Upper lobe of right lung (tissue), 1 donor: Measurements from ENCODE around the gene GPLD1. TPM values are rescaled to one million over a fixed set of nuclear protein-coding genes. Genes with fewer than 3 reads are reported as not detected.
A peak's percentile ranks its signal among the peaks of the same experiment; 100 is the strongest.
"Not testable (repeated sequence)": the region's sequence is repeated elsewhere in the genome, so short reads cannot be mapped to it uniquely, and the experiment has no call there.

ENCODE experiments used
- ATAC-seq: fragments of 200-7000 bp; cut with Tn5 transposase; one replicate; pipeline ENCODE4 v1.9.1; 2020; ENCODE audit warnings: mild to moderate bottlenecking, moderate library complexity
- DNase-seq: peaks from one replicate; pipeline ENCODE4 v3.0.0-alpha.2; 2020
- H3K27ac ChIP-seq: fragments of 200-600 bp; one replicate; pipeline ENCODE4 v1.8.0; 2022
- H3K27me3 ChIP-seq: fragments of 200-600 bp; one replicate; pipeline ENCODE4 v1.8.0; 2022; ENCODE audit warnings: mild to moderate bottlenecking
- H3K36me3 ChIP-seq: fragments of 200-600 bp; one replicate; pipeline ENCODE4 v1.8.0; 2022
- H3K4me1 ChIP-seq: fragments of 200-600 bp; one replicate; pipeline ENCODE4 v1.8.0; 2022
- H3K4me3 ChIP-seq: fragments of 200-600 bp; one replicate; pipeline ENCODE4 v1.8.0; 2022; ENCODE audit warnings: mild to moderate bottlenecking
- H3K9me3 ChIP-seq: fragments of 200-600 bp; one replicate; pipeline ENCODE4 v1.8.0; 2022
- intact Hi-C: fragments of 100-400 bp; cut with DNase I; formaldehyde crosslinking; loops from one replicate; pipeline ENCODE4 v1.11.0; 2022
- total RNA-seq: library from RNA; stranded (reverse); fragmentation: NEBNext Ultra II Directional; extraction: Animal tissue kit (Norgen Biotek cat#: 25700); gene quantifications from one replicate; pipeline ENCODE4 v1.2.1, GENCODE V29; 2021
- TF ChIP-seq, protein P1 (sequence below): fragments of 200-600 bp; IDR thresholded peaks from one replicate; pipeline ENCODE4 v1.8.0; 2022; ENCODE audit warnings: antibody characterized with exemption
- donor health status: DM: no; HTN: yes; CAD: no; lungs with severe emphysema.

The GPLD1 gene
- total RNA-seq, 1 donor from 2014 or later: 3.1 TPM

DNA sequence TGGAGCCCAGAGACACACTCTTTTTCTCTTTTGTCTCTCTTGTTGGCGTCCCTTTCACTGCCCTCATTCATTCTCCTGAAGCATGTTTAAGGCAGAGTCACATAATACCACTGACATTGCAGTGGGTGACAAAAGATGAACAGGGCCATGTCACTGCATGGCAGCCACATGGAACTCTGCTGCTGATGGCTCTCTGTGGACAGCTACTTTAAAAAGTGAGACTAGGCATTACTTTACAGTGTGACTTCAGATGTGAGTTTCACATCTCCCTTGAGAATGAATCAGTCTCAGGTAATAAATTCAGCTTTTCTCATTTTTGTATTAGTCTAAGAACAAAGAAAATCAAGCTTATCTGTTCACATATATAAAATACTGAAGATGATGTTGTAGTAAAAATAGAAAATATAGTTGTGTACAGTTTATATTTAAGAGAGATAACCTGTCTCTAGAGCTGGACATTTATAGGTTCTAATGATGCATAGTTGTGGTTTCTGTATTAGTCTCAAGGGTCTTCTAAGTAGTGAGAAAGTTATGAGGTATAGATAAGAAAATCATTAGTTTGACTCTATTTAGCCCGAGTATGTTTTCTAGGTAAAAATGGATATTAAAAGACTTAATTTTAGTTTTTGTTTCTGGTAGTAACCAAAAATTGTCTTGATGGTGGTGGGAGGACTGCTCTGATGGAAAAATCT lies 80.5 kb downstream of the GPLD1 start:
- peaks cover 81% of the 10 kb centered on the region for H3K36me3 ChIP-seq
- TF ChIP-seq, protein P1, sequence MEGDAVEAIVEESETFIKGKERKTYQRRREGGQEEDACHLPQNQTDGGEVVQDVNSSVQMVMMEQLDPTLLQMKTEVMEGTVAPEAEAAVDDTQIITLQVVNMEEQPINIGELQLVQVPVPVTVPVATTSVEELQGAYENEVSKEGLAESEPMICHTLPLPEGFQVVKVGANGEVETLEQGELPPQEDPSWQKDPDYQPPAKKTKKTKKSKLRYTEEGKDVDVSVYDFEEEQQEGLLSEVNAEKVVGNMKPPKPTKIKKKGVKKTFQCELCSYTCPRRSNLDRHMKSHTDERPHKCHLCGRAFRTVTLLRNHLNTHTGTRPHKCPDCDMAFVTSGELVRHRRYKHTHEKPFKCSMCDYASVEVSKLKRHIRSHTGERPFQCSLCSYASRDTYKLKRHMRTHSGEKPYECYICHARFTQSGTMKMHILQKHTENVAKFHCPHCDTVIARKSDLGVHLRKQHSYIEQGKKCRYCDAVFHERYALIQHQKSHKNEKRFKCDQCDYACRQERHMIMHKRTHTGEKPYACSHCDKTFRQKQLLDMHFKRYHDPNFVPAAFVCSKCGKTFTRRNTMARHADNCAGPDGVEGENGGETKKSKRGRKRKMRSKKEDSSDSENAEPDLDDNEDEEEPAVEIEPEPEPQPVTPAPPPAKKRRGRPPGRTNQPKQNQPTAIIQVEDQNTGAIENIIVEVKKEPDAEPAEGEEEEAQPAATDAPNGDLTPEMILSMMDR: no peak
- no peak for ATAC-seq

DNA sequence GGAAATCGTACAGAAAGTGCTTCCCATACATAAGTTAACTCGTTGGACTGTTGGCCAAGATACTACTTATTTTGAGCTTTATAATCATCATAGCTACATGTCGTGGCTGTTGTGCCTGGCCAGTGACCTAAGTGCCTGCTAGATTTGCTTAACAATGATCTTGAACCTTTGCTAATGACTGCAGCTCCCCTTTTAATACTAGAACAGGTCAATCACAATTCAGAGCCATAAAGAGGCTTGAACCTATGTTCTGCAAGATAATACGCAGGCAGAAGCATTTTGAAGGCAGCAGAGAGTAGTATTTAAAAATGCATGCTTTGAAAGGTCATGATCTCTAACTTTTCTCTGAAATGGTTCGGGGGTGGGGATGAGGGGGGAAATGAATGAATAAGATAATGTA lies 84.1 kb downstream of the GPLD1 start:
- TF ChIP-seq, protein P1: no peak
- Histone ChIP-seq H3K27me3 (no peaks in the 10 kb centered on the region), H3K27ac (no peak overlapping the region), H3K4me3 (no peak overlapping the region), H3K4me1 (peaks cover 8% of the 10 kb centered on the region), H3K36me3 (peaks cover 45% of the 10 kb centered on the region), H3K9me3 (no peaks in the 10 kb centered on the region)
- ATAC-seq: no peak
- intact Hi-C loops: no loop called here
- DNase-seq: no peak

More for the DNA sequence above, 80.5 kb downstream of the GPLD1 start:
- Histone ChIP-seq H3K27me3 (no peaks in the 10 kb centered on the region), H3K4me3 (no peak overlapping the region), H3K4me1 (peaks cover 4% of the 10 kb centered on the region), H3K27ac (no peak overlapping the region), H3K9me3 (no peaks in the 10 kb centered on the region)
- intact Hi-C loops: no loop called here
- no peak for DNase-seq

DNA sequence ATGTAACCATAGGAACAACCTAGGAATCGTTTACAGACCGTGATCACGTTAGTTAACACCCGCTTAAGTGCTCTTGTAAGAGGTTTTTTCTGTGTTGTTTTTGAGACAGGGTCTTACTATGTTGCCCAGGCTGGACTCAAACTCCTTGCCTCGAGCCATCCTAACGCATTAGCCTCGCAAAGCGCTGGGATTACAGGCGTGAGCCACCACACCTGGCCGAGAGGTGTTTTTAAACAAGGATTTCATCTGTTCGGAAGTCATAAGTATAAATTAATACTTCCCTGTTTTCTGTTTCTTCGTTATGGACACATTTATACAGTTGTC lies 85.9 kb downstream of the GPLD1 start:
- Histone ChIP-seq H3K27me3 (no peaks in the 10 kb centered on the region), H3K4me1 (peaks cover 8% of the 10 kb centered on the region), H3K9me3 (no peaks in the 10 kb centered on the region), H3K36me3 (peaks cover 27% of the 10 kb centered on the region), H3K4me3 (peak overlapping the region; percentile 88), H3K27ac (peak overlapping the region; percentile 83)
- ATAC-seq (no peak), DNase-seq (no peak)
- TF ChIP-seq, protein P1: peak; percentile 6
- intact Hi-C loops: no loop called here

DNA sequence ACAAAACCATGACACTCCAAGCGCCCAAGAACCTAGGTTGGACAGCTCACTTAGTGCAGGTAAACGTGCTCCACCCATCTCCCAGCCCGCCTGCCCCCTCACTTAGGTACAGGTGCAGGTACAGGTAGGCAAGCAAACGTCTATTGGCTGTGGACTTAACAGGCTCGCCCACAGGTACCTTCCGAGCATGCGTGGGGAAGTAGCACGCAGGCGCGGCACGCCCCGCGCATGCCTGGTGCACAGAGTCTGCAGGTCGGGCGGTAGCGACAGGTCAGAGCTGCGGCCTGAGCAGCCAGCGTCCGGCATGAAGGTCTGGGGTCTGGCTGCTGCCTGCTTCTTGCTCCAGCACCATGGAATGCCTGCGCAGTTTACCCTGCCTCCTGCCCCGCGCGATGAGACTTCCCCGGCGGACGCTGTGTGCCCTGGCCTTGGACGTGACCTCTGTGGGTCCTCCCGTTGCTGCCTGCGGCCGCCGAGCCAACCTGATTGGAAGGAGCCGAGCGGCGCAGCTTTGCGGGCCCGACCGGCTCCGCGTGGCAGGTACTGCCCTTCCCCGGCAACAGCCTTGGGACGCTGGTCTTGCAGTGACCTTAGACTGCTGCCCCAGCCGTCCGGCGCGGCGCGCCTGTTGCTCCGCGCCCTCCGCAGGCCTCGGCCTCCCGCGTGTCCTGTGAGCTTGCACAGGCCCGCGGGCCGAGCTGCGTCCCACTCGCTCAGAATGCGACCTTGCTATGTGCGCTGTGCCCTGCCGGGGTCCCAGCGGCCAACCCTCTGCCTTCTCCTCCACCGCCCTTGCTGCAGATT lies 86.5 kb downstream of the GPLD1 start, which contains the start of gene MRS2:
Gene MRS2, plus strand, starts transcription at position 240 of the 804 bp plus-strand sequence. Its CDS starts 111 bp downstream, at position 351.
- Histone ChIP-seq H3K9me3 (no peaks in the 10 kb centered on the region), H3K36me3 (peaks cover 21% of the 10 kb centered on the region), H3K27me3 (no peaks in the 10 kb centered on the region), H3K4me1 (peaks cover 8% of the 10 kb centered on the region), H3K4me3 (peak within 1 kb of the TSS; percentile 88), H3K27ac (peak within 1 kb of the TSS; percentile 83)
- intact Hi-C loops: no loop called here
- peak; percentile 95 for DNase-seq
- ATAC-seq: peak; percentile 100
- TF ChIP-seq, protein P1: no peak

DNA sequence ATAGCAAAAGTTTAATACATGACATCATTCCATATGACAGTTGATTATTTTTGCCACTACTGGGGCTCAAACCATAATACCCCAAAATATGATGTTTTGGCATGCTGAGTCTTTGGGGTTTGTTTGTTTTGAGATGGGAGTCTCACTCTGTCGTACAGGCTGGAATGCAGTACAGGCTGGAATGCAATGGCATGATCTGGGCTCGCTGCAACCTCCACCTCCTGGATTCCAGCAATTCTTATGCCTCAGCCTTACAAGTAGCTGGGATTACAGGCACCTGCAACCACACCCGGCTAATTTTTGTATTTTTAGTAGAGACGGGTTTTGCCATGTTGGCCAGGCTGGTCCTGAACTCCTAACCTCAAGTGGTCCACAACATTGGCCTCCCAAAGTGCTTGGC lies 87.9 kb downstream of the GPLD1 start:
- Histone ChIP-seq H3K9me3 (no peaks in the 10 kb centered on the region), H3K4me3 (no peak overlapping the region), H3K27ac (no peak overlapping the region), H3K4me1 (peaks cover 8% of the 10 kb centered on the region), H3K27me3 (peaks cover 3% of the 10 kb centered on the region), H3K36me3 (peaks cover 7% of the 10 kb centered on the region)
- ATAC-seq (no peak), DNase-seq (no peak)
- TF ChIP-seq, protein P1: no peak
- intact Hi-C loops: no loop called here

DNA sequence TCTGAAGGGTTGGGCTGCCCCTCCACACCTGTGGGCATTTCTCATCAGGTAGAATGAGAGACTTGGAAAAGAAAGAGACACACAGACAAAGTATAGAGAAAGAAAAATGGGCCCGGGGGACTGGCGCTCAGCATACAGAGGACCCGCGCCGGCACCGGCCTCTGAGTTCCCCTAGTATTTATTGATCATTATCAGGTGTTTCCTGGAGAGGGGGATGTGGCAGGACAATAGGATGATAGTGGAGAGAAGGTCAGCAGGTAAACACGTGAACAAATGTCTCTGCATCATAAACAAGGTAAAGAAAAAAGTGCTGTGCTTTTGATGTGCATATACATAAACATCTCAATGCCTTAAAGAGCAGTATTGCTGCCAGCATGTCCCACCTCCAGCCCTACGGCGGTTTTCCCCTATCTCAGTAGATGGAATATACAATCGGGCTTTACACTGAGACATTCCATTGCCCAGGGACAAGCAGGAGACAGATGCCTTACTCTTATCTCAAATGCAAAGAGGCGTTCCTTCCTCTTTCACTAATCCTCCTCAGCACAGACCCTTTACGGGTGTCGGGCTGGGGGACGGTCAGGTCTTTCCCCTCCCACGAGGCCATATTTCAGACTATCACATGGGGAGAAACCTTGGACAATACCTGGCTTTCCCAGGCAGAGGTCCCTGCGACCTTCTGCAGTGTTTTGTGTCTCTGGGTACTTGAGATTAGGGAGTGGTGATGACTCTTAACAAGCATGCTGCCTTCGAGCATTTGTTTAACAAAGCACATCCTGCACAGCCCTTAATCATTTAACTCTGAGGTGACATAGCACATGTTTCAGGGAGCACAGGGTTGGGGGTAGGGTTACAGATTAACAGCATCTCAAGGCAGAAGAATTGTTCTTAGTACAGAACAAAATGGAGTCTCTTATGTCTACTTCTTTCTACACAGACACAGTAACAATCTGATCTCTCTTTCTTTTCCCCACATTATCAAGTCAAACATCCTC lies 89.0 kb downstream of the GPLD1 start:
- intact Hi-C loops, H3K4me1 ChIP-seq, H3K4me3 ChIP-seq, H3K9me3 ChIP-seq, DNase-seq, H3K27me3 ChIP-seq, H3K27ac ChIP-seq, ATAC-seq, H3K36me3 ChIP-seq: not testable (repeated sequence)
